HG02885 (cell line): ENCODE results near the gene SLC44A3.

Experiments used
- ATAC-seq: cut with Tn5 transposase; IDR thresholded peaks from one replicate; pipeline ENCODE4 v1.9.1; 2021; ENCODE audit warnings: mild to moderate bottlenecking; ENCODE audit not compliant: unreplicated experiment, poor library complexity

The SLC44A3 gene

GRCh38 chr1:94901841-94902240 is 81.7 kb downstream of the SLC44A3 start:
- ATAC-seq: no peak

DNA sequence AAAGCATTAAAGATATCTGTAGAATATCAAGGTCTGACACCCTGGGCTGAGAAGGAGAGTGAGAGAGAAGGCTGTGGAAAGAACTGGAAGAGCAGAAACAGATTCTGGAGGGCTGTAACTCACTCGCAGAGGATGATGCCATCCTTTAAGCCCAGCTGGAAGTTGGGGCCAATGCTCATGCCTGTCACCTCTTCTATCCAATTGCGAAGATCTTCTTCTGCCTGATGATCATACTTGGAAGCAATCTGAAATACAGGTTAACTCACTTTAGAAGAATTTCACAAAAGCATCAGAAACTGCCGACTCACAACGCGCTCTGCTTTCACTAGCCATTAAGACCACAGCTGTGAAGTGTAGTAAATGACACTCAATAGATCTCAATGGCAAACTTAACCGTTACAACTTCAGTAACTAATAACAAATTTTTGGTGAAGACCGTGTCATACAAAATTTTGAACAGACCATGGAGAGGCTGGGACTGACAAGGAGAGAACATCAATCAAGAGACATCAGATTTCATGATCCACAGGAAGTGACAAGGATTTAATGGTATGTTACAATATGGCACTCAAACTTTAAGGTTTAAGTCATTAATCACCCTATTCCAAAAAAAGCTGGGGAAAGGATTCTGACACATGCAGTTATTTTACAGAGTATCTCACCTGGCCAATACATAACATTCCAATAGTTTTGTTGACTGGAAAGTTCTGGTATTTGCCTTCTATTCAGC is 83.3 kb downstream of the SLC44A3 start:
- ATAC-seq: no peak

DNA sequence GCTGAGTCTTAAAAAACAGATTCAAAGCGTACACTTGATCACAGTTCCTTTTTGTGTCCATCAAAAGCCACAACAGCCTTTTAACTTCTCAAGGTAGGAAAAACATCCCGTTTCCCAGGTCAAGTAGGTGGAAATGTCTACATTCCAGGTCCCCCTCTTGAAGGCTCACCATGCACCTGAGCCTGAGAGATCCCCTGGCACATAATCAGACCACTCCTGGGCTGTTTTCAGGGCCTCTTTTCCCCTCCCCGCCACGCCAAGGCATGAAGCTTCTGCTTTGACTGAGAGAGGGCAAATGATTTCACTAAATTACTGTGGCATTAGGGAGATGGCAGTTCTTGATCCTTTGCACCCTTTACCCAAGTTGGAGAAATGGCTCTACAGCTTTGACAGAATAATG is 85.0 kb downstream of the SLC44A3 start:
- no peak for ATAC-seq

DNA sequence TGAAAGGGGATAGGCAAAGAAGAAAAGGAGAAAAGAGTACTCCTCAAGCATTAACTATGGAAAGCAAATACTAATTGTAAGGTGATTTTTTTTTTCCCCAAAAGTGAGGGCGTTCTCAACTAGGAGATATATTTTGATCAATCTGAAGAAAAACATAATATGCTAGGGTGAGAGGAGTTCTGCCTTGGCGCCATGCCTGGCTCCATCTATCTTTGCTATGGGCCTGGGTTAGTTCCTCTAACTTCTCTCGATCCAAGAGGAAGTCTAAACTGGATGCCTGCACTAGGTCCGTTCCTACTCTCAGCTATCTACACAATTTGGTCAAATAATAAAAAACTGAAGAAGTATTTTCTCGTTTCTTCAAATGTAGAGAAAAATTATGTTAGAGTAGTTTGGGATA is 86.2 kb downstream of the SLC44A3 start:
- no peak for ATAC-seq

DNA sequence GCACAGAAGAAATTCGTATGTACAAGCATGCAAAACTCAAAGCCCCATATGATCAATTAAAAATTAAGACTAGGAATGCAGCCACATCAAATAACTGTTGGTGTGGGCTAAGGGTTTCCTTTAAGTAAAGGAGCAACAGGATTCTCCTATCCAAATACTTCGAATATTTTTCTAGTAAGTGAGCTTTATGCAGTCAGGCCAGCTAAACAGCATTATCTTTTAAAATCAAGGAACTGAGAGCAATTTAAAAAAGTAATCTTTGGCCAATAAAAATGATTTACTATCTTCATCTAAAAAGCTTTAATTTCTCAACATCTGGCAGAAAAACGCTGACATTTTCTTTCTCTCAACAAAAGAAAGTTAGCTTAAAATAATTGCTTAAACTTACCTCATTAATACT is 87.0 kb downstream of the SLC44A3 start:
- no peak for ATAC-seq

DNA sequence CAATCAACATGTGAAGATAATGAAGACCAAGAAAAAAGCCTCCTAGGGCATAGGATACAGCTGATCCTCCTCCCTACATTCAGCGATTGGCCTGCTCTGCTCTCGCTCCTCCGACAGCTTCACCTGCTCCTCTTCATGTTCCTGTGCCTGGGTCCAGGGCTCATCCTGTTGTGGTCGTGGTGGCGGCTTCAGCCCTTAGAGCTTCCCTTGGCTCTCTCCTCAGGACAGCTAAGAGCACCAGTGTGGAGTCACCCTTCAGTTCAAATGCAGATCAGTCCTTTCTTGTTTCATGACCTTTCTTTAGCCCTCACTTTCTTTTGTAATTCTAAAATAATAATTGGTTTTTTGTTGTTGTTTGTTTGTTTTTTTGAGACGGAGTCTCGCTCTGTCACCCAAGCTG is 88.0 kb downstream of the SLC44A3 start:
- ATAC-seq: no peak

- no peak for ATAC-seq
Measured at GRCh38 chr1:94908965-94909364, 88.8 kb downstream of the SLC44A3 start.

- ATAC-seq: no peak
Measured at GRCh38 chr1:94909486-94909885, 89.3 kb downstream of the SLC44A3 start.

GRCh38 chr1:94912263-94913184 is 92.4 kb downstream of the SLC44A3 start:
- no peak for ATAC-seq

DNA sequence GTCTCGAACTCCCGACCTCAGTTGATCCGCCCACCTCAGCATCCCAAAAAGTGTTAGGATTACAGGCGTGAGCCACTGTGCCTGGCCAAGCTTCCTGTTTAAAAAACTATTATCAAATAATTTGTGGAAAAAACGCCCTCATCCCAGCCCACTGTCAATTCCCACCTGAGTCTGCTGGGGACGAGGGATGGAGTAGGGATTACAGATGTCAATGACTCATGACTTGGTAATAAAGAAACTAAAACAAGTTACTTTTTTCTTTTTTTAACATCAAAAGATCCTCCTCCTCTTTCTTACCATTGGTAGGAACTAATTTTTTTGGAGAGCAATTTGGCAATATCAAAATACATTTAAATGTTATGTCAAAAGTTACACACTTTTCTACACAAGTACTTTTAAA is 97.1 kb downstream of the SLC44A3 start:
- ATAC-seq: no peak

- ATAC-seq: no peak
Measured at GRCh38 chr1:94919241-94920030, 99.3 kb downstream of the SLC44A3 start.

DNA sequence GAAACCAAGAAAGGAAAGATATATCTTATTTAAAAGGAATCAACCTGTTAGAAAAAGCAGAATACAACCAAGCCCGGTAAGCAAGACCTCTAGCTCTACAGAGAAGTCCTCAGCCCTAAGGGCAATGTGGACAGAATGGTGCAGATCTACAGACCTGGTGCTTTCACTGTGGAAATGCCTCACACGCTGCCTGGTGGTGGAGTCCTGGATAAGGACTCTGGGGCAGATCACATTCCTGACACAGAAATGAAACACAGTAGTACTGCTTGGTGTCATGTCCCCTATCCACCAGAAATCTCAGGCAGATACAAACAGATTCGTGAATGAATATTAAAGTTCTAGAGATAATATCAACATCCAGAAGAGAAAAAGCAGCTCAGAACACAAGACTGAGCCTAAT is 99.9 kb downstream of the SLC44A3 start:
- no peak for ATAC-seq

- ATAC-seq: no peak
Measured at GRCh38 chr1:94921977-94922376, 101.8 kb downstream of the SLC44A3 start.

GRCh38 chr1:94922761-94923331 is 102.7 kb downstream of the SLC44A3 start:
- ATAC-seq: no peak

DNA sequence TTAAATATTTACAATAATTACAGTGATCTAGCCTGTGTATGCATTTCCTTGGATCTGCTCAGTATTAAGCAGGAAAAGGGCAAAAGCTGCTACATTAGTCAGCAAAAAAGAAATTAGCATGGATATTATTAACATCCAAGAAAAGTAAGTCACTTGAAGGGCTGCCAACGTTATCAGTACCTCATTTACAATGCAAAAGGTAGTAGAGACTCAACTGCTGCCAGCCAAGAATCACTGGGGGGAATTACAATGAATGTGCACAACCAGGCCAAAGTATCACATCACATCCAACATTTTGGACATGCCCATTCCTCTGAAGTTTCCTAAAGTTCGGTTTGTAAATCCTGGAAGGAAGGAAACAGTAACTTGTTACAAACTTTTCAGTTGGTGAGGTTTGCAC is 104.8 kb downstream of the SLC44A3 start:
- ATAC-seq: no peak

DNA sequence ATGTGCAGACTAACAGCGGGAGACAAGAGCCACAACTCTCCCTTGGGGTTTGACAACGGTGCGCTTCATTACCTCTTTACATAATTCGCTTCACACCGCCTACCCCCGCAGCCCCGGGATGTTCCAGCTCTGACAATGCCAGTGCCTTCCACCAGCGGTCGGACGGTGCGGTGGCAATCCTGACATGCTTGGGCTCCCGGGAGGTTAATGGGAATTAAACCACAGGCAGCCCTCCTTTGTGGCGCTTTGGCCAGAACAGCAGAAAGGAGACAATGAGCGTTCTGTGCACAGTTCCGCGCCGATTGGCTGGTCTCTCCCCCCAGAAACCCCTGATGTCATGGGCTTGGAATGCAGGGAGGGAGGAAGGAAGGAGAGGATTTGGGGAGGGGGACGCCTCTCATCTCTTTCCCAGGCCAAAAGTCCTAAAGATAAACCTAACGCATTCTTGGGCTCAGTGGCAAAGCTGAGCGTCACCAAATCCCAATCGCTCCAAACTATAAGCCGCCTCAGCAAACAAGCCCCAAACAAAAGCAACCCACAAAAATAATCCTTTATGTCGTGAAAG is 105.5 kb downstream of the SLC44A3 start:
- peak; percentile 45 for ATAC-seq

GRCh38 chr1:94926126-94926914 is 106.2 kb downstream of the SLC44A3 start:
- ATAC-seq: peak; percentile 25

- peak; percentile 82 for ATAC-seq
Measured at GRCh38 chr1:94926915-94927404, 106.8 kb downstream of the SLC44A3 start, which contains the start of gene CNN3. Gene CNN3, minus strand, starts transcription at chr1:94927110. Its CDS starts 216 bp downstream, at chr1:94926894.
